Cerebellar cortex (tissue), 1 donor: ENCODE results near the gene PTMS.

ENCODE experiments used
- DNase-seq: peaks from one replicate; pipeline ENCODE4 v3.0.0-alpha.2; 2015; ENCODE audit warnings: low spot score

The PTMS gene

GRCh38 chr12:6788972-6789924 is 23.1 kb downstream of the PTMS start, which contains the start of gene CD4:
Gene CD4, plus strand, starts transcription at chr12:6789528. Its CDS starts 10,611 bp downstream, at chr12:6800139.
- no peak for DNase-seq

GRCh38 chr12:6790496-6791150 is 24.5 kb downstream of the PTMS start:
- DNase-seq: no peak

- no peak for DNase-seq
Observed at GRCh38 chr12:6791931-6792520, 25.9 kb downstream of the PTMS start.

GRCh38 chr12:6792522-6793201 is 26.5 kb downstream of the PTMS start:
- DNase-seq: no peak

- no peak for DNase-seq
Observed at GRCh38 chr12:6795088-6795487, 28.9 kb downstream of the PTMS start.

- DNase-seq: no peak
Observed at GRCh38 chr12:6796576-6796975, 30.4 kb downstream of the PTMS start.

- DNase-seq: no peak
Observed at GRCh38 chr12:6799147-6799546, 33.0 kb downstream of the PTMS start.

GRCh38 chr12:6807170-6807569 is 41.0 kb downstream of the PTMS start:
- DNase-seq: no peak

- DNase-seq: no peak
Observed at GRCh38 chr12:6809056-6809455, 42.9 kb downstream of the PTMS start.

GRCh38 chr12:6810758-6811157 is 44.6 kb downstream of the PTMS start:
- no peak for DNase-seq

- no peak for DNase-seq
Observed at GRCh38 chr12:6813363-6813762, 47.2 kb downstream of the PTMS start.

GRCh38 chr12:6816598-6816997 is 50.4 kb downstream of the PTMS start:
- DNase-seq: no peak

- DNase-seq: no peak
Observed at GRCh38 chr12:6817098-6817497, 50.9 kb downstream of the PTMS start.

- no peak for DNase-seq
Observed at GRCh38 chr12:6817662-6818157, 51.5 kb downstream of the PTMS start.

- peak; percentile 20 for DNase-seq
Observed at GRCh38 chr12:6818222-6818621, 52.1 kb downstream of the PTMS start.

- DNase-seq: no peak
Observed at GRCh38 chr12:6818645-6819044, 52.5 kb downstream of the PTMS start.

- DNase-seq: no peak
Observed at GRCh38 chr12:6819106-6820030, 53.2 kb downstream of the PTMS start.

GRCh38 chr12:6820166-6820565 is 54.0 kb downstream of the PTMS start:
- peak; percentile 62 for DNase-seq
